Kidney (tissue), 14 donors: ENCODE results near the gene MGARP. TPM values are rescaled to one million over a fixed set of nuclear protein-coding genes. Genes with fewer than 3 reads are reported as not detected.
A peak's percentile ranks its signal among the peaks of the same experiment; 100 is the strongest.

Experiments used
- DNase-seq, 5 donors: peaks; one replicate each; pipeline ENCODE4 v3.0.0-alpha.2; 2013 to 2020
- FAIRE-seq: peaks from 2 replicates; lab custom pipeline; 2012; peaks lifted over from hg19 to GRCh38; lab: Jason Lieb, UNC
- H3K27ac ChIP-seq, 2 donors: one replicate each; pipeline ENCODE4 v1.7.0; 2013; ENCODE audit warnings: low read depth in 2 of 2, low read length in 2 of 2, inconsistent platforms in 1 of 2
- H3K27me3 ChIP-seq: one replicate; pipeline ENCODE4 v1.7.1; 2013; ENCODE audit warnings: low read length, inconsistent platforms; ENCODE audit not compliant: control insufficient read depth, insufficient read depth
- H3K36me3 ChIP-seq, 3 donors: one replicate each; pipeline versions ENCODE4 v1.7.0 to v1.7.1; 2013; ENCODE audit warnings: low read length in 3 of 3, control low read depth in 1 of 3, inconsistent platforms in 1 of 3; ENCODE audit not compliant: insufficient read depth in 3 of 3, control insufficient read depth in 2 of 3
- H3K4me1 ChIP-seq, 3 donors: one replicate each; pipeline versions ENCODE4 v1.7.0 to v1.7.1; 2013; ENCODE audit warnings: low read length in 3 of 3, inconsistent platforms in 1 of 3, low read depth in 1 of 3; ENCODE audit not compliant: control insufficient read depth in 2 of 3, insufficient read depth in 2 of 3
- H3K4me3 ChIP-seq, 3 donors: one replicate each; pipeline versions ENCODE4 v1.7.0 to v1.8.1; 2013; ENCODE audit warnings: low read length in 3 of 3, control low read depth in 1 of 3, inconsistent platforms in 1 of 3
- H3K9ac ChIP-seq, 3 donors: one replicate each; pipeline versions ENCODE4 v1.7.0 to v1.7.1; 2013; ENCODE audit warnings: low read length in 3 of 3, control low read depth in 1 of 3, inconsistent platforms in 1 of 3
- H3K9me3 ChIP-seq, 3 donors: one replicate each; pipeline versions ENCODE4 v1.7.0 to v1.7.1; 2013; ENCODE audit warnings: low read length in 3 of 3, control low read depth in 1 of 3, inconsistent platforms in 1 of 3; ENCODE audit not compliant: control insufficient read depth in 2 of 3, insufficient read depth in 1 of 3
- intact Hi-C: fragments of 100-400 bp; cut with DNase I; formaldehyde crosslinking; loops from one replicate; pipeline ENCODE4 v1.11.1; 2022
- polyA plus RNA-seq: library from polyadenylated mRNA; stranded (reverse); fragments of 350-450 nt; fragmentation: Illumina TruSeq; extraction: RNeasy Lipid Tissue Mini Kit (QIAGEN cat#74804); gene quantifications from one replicate; pipeline ENCODE4 v1.2.3, GENCODE V29; 2014; ENCODE audit warnings: low read depth, low replicate concordance; ENCODE audit not compliant: insufficient read depth
- total RNA-seq: library from RNA; stranded (reverse); fragmentation: NEBNext Ultra II Directional; extraction: Animal tissue kit (Norgen Biotek cat#: 25700); gene quantifications from one replicate; pipeline ENCODE4 v1.2.1, GENCODE V29; 2021
- TF ChIP-seq, protein P1 (sequence below): IDR thresholded peaks from 3 replicates; pipeline ENCODE4 v1.5.1; 2012; ENCODE audit warnings: mild to moderate bottlenecking, moderate library complexity, borderline replicate concordance; ENCODE audit not compliant: insufficient read depth; ENCODE audit errors: extremely low read depth
- donor health status: control.
- donor health status: control.
- donor health status: control.
- donor health status: control.
- donor health status: control.
- donor health status: DM: yes; HTN: yes; CAD: no.
- donor health status: Normal renal cell carcinoma (clear cell type).

The MGARP gene
- total and polyA plus RNA-seq, 2 donors from 2014 or later, result 0.25 to 4.3 TPM

GRCh38 chr4:139300431-139301112 lies 20.5 kb upstream of the MGARP start:
- peaks cover 0 to 6% (median 0%) of the 10 kb centered on the region in 3 donors for H3K4me1 ChIP-seq

DNA sequence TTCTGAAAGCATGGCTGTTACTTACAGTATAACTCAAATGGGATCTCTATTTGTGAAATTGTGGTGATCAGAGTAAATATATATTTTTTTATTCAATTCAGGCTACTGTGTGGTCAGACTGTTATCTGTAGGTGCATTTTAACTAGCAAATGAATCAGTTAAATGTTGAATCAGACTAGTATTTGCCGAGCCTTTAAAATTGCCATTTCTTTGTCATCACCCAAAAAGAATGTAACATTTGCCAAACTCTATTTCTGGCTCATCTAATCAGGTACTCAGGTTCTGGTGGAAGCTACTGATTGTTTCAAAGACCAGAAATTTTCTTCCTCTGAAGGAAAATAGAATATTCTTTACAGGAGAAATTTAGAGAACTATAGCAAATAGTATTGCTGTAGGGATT lies 19.5 kb upstream of the MGARP start:
- Histone ChIP-seq H3K27me3 (no peaks in the 10 kb centered on the region), H3K4me3 (peak overlapping the region in 2 of 3 donors; percentile 14 to 88), H3K4me1 (peaks cover 0 to 6% (median 3%) of the 10 kb centered on the region in 3 donors), H3K36me3 (no peaks in the 10 kb centered on the region), H3K9ac (peak overlapping the region in 1 of 3 donors; percentile 98), H3K9me3 (no peaks in the 10 kb centered on the region), H3K27ac (no peak overlapping the region)
- FAIRE-seq, result no peak
- TF ChIP-seq, protein P1, sequence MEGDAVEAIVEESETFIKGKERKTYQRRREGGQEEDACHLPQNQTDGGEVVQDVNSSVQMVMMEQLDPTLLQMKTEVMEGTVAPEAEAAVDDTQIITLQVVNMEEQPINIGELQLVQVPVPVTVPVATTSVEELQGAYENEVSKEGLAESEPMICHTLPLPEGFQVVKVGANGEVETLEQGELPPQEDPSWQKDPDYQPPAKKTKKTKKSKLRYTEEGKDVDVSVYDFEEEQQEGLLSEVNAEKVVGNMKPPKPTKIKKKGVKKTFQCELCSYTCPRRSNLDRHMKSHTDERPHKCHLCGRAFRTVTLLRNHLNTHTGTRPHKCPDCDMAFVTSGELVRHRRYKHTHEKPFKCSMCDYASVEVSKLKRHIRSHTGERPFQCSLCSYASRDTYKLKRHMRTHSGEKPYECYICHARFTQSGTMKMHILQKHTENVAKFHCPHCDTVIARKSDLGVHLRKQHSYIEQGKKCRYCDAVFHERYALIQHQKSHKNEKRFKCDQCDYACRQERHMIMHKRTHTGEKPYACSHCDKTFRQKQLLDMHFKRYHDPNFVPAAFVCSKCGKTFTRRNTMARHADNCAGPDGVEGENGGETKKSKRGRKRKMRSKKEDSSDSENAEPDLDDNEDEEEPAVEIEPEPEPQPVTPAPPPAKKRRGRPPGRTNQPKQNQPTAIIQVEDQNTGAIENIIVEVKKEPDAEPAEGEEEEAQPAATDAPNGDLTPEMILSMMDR, result no peak
- intact Hi-C loops, result loop anchor here (10.0 kb wide), 1 partner anchor 205 kb away; no protein-coding TSS in a partner anchor
- no peak for DNase-seq

More at GRCh38 chr4:139300431-139301112, 20.5 kb upstream of the MGARP start:
- Histone ChIP-seq H3K9ac (peak overlapping the region; percentile 55 to 98 (median 97)), H3K9me3 (no peaks in the 10 kb centered on the region), H3K4me3 (peak overlapping the region; percentile 77 to 98 (median 88)), H3K36me3 (no peaks in the 10 kb centered on the region), H3K27ac (peak overlapping the region; percentile 82 to 95), H3K27me3 (no peaks in the 10 kb centered on the region)
- peak in 1 of 5 donors; percentile 61 for DNase-seq
- intact Hi-C loops, result no loop called here
- FAIRE-seq, result no peak
- TF ChIP-seq, protein P1, result no peak

DNA sequence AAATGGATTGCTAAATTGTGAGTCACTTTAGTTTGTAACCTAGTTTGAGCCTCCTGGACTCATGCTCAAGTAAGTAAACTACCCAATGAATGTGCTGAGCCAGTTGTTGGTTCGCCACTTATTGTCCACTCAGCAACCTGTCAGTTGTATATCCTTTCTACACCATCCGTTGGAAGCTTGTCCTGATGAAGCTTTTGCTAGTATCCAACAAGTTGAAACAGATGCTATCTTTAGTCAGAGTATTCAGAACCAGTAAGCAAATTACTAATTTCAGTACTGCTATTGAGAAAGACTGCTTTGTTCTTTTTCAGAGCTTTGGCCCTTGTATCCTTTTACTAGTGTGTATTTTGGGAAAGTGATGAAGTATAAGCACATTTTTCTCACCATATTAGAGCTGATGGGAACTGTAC lies 17.0 kb upstream of the MGARP start:
- H3K27me3 ChIP-seq, result no peaks in the 10 kb centered on the region
- H3K36me3 ChIP-seq, result peaks cover 3 to 5% (median 4%) of the 10 kb centered on the region in 3 donors
- TF ChIP-seq, protein P1, result no peak
- H3K9me3 ChIP-seq, result no peaks in the 10 kb centered on the region
- intact Hi-C loops, result loop anchor here (10.0 kb wide), 1 partner anchor 202 kb away; no protein-coding TSS in a partner anchor
- H3K4me3 ChIP-seq, result no peak overlapping the region
- FAIRE-seq (no peak), DNase-seq (no peak)
- no peak overlapping the region for H3K27ac ChIP-seq
- H3K9ac ChIP-seq, result no peak overlapping the region
- peaks cover 0 to 3% (median 0%) of the 10 kb centered on the region in 3 donors for H3K4me1 ChIP-seq
